Renal pelvis (tissue), 4 donors: Measurements from ENCODE around the gene PKD1L1. TPM values are rescaled to one million over a fixed set of nuclear protein-coding genes. Genes with fewer than 3 reads are reported as not detected.
A peak's percentile ranks its signal among the peaks of the same experiment; 100 is the strongest.
"Not testable (repeated sequence)": the region's sequence is repeated elsewhere in the genome, so short reads cannot be mapped to it uniquely, and the experiment has no call there.

ENCODE experiments used
- DNase-seq: peaks from one replicate; pipeline ENCODE4 v3.0.0-alpha.2; 2013
- polyA plus RNA-seq, 3 donors: library from polyadenylated mRNA; unstranded; fragments of 120-200 nt; gene quantifications; one replicate each; pipeline ENCODE4 v1.2.1, GENCODE V29; 2013; ENCODE audit not compliant: insufficient read length in 3 of 3

The PKD1L1 gene
- polyA plus RNA-seq, 3 donors = 0.45 to 0.54 (median 0.50) TPM

- DNase-seq = no peak
Observed at GRCh38 chr7:47956220-47956619, 8.0 kb upstream of the PKD1L1 start.

GRCh38 chr7:47954231-47954911 is 6.1 kb upstream of the PKD1L1 start:
- no peak for DNase-seq

- DNase-seq = no peak
Observed at GRCh38 chr7:47953822-47954221, 5.6 kb upstream of the PKD1L1 start.

GRCh38 chr7:47952224-47952623 is 4.0 kb upstream of the PKD1L1 start:
- no peak for DNase-seq

GRCh38 chr7:47951374-47951773 is 3.1 kb upstream of the PKD1L1 start:
- DNase-seq = no peak

- no peak for DNase-seq
Observed at GRCh38 chr7:47950714-47951113, 2.4 kb upstream of the PKD1L1 start.

GRCh38 chr7:47949703-47950102 is 1.4 kb upstream of the PKD1L1 start:
- DNase-seq = no peak

GRCh38 chr7:47947355-47947749 is 914 bp downstream of the PKD1L1 start:
- no peak for DNase-seq

- DNase-seq = no peak
Observed at GRCh38 chr7:47946581-47947354, 1.5 kb downstream of the PKD1L1 start.

- DNase-seq = peak; percentile 50
Observed at GRCh38 chr7:47945261-47946015, 2.8 kb downstream of the PKD1L1 start.

- no peak for DNase-seq
Observed at GRCh38 chr7:47944536-47945260, 3.6 kb downstream of the PKD1L1 start.

- no peak for DNase-seq
Observed at GRCh38 chr7:47943676-47944474, 4.4 kb downstream of the PKD1L1 start.

GRCh38 chr7:47942651-47943050 is 5.6 kb downstream of the PKD1L1 start:
- not testable (repeated sequence) for DNase-seq

GRCh38 chr7:47942132-47942531 is 6.1 kb downstream of the PKD1L1 start:
- no peak for DNase-seq

- no peak for DNase-seq
Observed at GRCh38 chr7:47941136-47941844, 7.0 kb downstream of the PKD1L1 start.

- no peak for DNase-seq
Observed at GRCh38 chr7:47940088-47941013, 7.9 kb downstream of the PKD1L1 start.

- no peak for DNase-seq
Observed at GRCh38 chr7:47939425-47940036, 8.7 kb downstream of the PKD1L1 start.

GRCh38 chr7:47938574-47939165 is 9.6 kb downstream of the PKD1L1 start:
- DNase-seq = no peak
